Chondrocyte (in vitro differentiated cells): ENCODE measurements around the gene FGF18. TPM values are rescaled to one million over a fixed set of nuclear protein-coding genes. Genes with fewer than 3 reads are reported as not detected.

Experiments
- DNase-seq: peaks from one replicate; pipeline ENCODE4 v3.0.0; 2021; ENCODE audit warnings: mixed read lengths, low spot score
- H3K27ac Mint-ChIP-seq: one replicate; pipeline ENCODE4 v1.8.0; 2021; ENCODE audit warnings: mild to moderate bottlenecking, moderate library complexity, mixed read lengths; ENCODE audit not compliant: unreplicated experiment
- H3K27me3 Mint-ChIP-seq: 2 replicates; pipeline ENCODE4 v1.8.0; 2021; ENCODE audit warnings: low read depth, mixed read lengths
- H3K36me3 Mint-ChIP-seq: 2 replicates; pipeline ENCODE4 v1.8.0; 2021; ENCODE audit warnings: low read depth, mixed read lengths
- H3K4me1 Mint-ChIP-seq: 2 replicates; pipeline ENCODE4 v1.8.0; 2021; ENCODE audit warnings: low read depth, mild to moderate bottlenecking, mixed read lengths
- H3K4me3 Mint-ChIP-seq: one replicate; pipeline ENCODE4 v1.8.0; 2021; ENCODE audit warnings: mild to moderate bottlenecking, moderate library complexity, mixed read lengths; ENCODE audit not compliant: unreplicated experiment
- H3K9me3 Mint-ChIP-seq: 2 replicates; pipeline ENCODE4 v1.8.0; 2021; ENCODE audit warnings: low read depth, mixed read lengths
- CTCF ChIP-seq: fragments of 200-600 bp; sonication (generic); IDR thresholded peaks from 2 replicates; pipeline ENCODE4 v1.5.0; 2021; ENCODE audit warnings: antibody characterized with exemption, mild to moderate bottlenecking, moderate library complexity
- total RNA-seq: library from RNA; stranded (reverse); gene quantifications from 3 replicates; pipeline ENCODE4 v1.2.1, GENCODE V29; 2021

FGF18 gene
- total RNA-seq, 1 donor from 2014 or later, result 2.1 TPM

- no peak overlapping the region for H3K27ac Mint-ChIP-seq
- H3K4me1 Mint-ChIP-seq, result no peaks in the 10 kb centered on the region
- no peaks in the 10 kb centered on the region for H3K36me3 Mint-ChIP-seq
- no peak for DNase-seq
- peaks cover 11% of the 10 kb centered on the region for H3K27me3 Mint-ChIP-seq
- H3K9me3 Mint-ChIP-seq, result no peaks in the 10 kb centered on the region
- no peak for TF ChIP-seq CTCF
- no peak overlapping the region for H3K4me3 Mint-ChIP-seq
These were observed 67.2 kb downstream of the FGF18 start for GRCh38 chr5:171486613-171487012.

- Mint-ChIP-seq H3K27me3 (peaks cover 11% of the 10 kb centered on the region), H3K4me3 (no peak overlapping the region), H3K36me3 (no peaks in the 10 kb centered on the region), H3K4me1 (peaks cover 5% of the 10 kb centered on the region), H3K9me3 (no peaks in the 10 kb centered on the region), H3K27ac (no peak overlapping the region)
- TF ChIP-seq CTCF, result no peak
- no peak for DNase-seq
These were observed 69.4 kb downstream of the FGF18 start for GRCh38 chr5:171488876-171489275.

GRCh38 chr5:171492781-171493180, 73.3 kb downstream of the FGF18 start:
- H3K27me3 Mint-ChIP-seq, result peaks cover 5% of the 10 kb centered on the region
- H3K4me3 Mint-ChIP-seq, result no peak overlapping the region
- no peaks in the 10 kb centered on the region for H3K36me3 Mint-ChIP-seq
- no peaks in the 10 kb centered on the region for H3K9me3 Mint-ChIP-seq
- no peak for TF ChIP-seq CTCF
- no peak for DNase-seq
- H3K27ac Mint-ChIP-seq, result no peak overlapping the region
- H3K4me1 Mint-ChIP-seq, result peaks cover 29% of the 10 kb centered on the region

- no peaks in the 10 kb centered on the region for H3K27me3 Mint-ChIP-seq
These were observed 74.4 kb downstream of the FGF18 start for GRCh38 chr5:171493646-171494393.

More at GRCh38 chr5:171493646-171494393, 74.4 kb downstream of the FGF18 start:
- Mint-ChIP-seq H3K4me3 (no peak overlapping the region), H3K27ac (peak overlapping the region; percentile 91), H3K36me3 (no peaks in the 10 kb centered on the region), H3K4me1 (peaks cover 29% of the 10 kb centered on the region), H3K9me3 (no peaks in the 10 kb centered on the region)
- no peak for DNase-seq
- no peak for TF ChIP-seq CTCF
